GM19099 (cell line): ENCODE measurements around the gene OR4C6.

Experiments used
- POLR2A ChIP-seq: IDR thresholded peaks from 3 replicates; pipeline ENCODE4 v1.6.1; 2011; ENCODE audit warnings: low read depth; ENCODE audit not compliant: insufficient read length; ENCODE audit errors: extremely low read depth

The OR4C6 gene

DNA sequence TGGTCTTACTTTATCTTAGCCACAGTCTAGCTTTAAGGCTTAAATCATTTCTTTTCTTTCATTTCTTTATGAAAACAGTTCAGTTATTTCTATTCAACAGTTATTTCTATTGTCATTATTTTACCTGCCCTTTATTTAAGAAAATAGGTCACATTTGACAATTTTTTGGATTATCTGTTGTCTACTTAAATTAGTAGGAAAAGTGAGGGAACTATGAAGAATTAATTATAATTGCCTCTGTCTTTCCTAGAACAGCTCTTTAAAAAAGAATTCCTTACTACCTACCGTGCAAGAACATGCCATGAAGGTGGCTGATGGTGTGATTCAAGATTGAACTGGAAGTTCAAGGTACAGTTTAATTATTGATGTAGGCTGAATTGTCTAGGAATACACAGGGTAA lies at the start of gene OR4C6:
TSS of gene OR4C6 (plus strand) at position 301 of the 400 bp plus-strand sequence. CDS start 2,966 bp downstream, outside the sequence.
- TF ChIP-seq POLR2A, result no peak

DNA sequence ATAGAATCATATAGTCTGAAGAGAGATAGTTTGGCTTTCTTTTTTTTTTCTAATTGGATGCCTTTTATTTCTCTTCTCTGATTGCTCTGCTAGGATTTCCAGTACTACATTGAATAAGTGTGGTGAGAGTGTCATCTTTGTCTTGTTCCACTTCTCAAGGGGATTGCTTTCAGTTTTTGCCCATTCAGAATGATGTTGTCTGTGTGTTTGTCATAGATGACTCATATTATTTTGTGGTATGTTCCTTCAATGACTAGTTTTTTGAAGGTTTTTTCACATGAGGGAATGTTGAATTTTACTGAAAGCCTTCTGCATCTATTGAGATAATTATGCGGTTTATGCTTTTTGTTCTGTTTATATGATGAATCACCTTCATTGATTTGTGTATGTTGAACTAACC lies 37.5 kb upstream of the OR4C6 start:
- no peak for TF ChIP-seq POLR2A

DNA sequence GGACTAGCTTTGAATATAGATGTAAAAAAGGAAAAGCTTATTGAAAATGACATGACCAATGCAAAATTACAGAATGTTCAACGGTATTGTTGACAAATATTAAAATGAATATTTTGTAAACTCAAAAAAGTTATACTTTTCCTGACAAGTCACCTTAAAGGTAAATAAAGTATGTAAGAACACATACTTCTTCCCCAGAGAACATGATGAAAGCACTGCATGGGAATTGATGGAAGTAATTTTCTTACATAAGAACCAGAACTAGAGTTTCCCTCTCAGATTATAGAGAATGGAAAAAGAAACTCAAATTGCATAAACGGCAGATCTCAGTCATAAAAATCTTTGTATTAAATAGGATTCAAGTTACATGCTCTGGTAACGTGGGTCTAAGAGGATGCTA lies 27.2 kb upstream of the OR4C6 start, which contains the start of gene OR4P4:
TSS of gene OR4P4 (plus strand) at position 301 of the 400 bp plus-strand sequence.
- TF ChIP-seq POLR2A, result no peak

DNA sequence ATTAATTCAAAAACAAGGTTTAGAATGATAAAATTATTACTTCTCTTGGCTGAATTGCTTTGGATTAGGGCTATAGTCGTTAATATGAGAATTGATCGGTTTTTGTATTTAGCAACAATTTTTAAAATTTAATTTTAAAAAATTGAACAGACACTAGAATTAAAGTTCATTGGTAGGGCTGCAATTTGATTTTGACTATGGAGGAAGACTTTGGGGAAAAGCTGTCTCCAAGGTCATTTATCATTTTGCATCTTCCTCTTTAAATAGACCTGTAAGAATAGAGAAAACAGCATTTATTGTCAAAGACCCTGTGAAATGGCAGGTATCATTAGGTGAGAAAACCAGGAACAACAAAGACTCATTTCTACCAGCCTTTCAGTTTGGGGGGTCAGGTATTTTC lies 14.0 kb upstream of the OR4C6 start, which contains the start of gene OR4S2:
TSS of gene OR4S2 (plus strand) at position 301 of the 400 bp plus-strand sequence. CDS start 2,577 bp downstream, outside the sequence.
- no peak for TF ChIP-seq POLR2A

DNA sequence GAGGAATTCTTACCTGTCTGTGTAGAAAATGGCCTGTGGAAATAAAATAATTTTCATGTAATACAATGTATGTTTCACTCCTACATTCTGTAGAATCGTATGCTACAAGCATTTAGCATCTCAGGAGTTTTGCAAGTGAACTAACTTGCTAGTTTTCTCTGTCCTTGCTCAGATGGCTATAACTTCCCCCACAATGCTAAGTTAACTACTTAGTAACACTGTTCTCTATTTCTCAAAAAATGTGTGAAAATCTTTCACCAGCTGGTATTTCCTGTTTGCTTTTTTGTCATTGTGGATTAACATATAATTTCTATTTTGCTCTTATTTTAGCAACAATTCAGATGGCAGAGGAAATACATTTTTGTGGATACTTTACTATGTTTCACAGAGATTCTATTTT lies 9.4 kb upstream of the OR4C6 start:
- no peak for TF ChIP-seq POLR2A

DNA sequence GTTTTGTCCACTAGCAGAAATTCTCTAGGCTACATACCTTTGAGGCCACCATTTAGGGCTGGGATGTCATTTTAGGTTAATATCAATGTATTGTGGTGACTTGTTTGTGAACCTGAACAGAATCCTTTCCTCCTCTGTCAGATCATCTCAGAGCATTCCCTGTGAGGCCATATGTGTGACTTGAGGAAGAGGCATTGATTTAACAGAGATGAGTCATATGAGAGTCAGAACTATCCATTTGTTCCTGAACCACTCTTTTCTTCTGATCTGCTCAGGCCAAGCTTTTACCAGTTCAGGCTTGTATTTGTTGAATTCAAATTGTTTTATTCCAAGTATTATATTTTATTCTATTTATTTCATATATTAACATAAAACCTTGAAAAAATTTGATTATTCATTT lies 6.9 kb upstream of the OR4C6 start:
- TF ChIP-seq POLR2A, result no peak

DNA sequence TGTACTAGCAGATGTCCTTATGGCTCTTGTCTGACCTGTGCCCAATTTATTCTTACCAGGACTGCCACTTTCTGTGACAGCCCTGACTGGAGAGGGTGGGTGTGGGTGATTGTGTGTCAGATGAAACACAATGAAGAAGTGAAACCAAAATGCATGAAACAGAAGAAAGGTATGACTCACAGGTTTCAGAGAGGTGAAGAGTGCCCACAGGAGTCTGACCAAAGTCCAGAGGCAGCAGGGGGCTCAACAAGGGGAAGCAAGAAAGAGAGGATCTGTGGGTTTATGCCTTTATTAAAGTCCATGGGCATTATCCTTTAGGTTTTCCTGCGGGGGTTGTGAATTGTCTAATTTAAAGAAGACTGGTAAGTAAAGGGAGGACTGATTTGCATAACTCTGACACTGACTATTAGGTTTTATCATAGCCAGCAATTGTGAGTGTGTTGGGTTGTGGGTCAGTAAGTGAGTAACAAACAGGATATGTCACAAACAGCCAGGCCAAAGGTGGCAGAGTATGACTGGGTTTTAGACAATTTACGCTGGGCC lies 3.9 kb upstream of the OR4C6 start:
- no peak for TF ChIP-seq POLR2A

DNA sequence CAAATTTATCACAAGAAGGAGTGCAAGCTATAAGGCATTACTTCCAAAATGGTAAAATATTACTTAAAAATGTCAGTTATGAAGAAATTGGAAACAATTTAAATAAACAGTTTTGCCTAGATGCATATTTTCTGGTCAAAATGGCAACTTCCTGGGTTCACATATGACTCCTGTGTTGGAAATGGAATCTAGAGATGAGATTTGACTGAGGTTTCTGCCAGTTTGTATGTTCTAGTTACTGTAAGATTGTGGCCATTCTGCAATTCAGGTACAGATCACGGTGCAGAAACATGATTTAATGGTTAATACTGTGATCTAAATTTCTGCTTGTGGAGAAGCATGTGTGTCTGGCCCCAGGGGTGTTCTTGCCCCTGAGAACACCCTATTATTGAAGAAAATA lies 3.4 kb upstream of the OR4C6 start:
- TF ChIP-seq POLR2A, result no peak

DNA sequence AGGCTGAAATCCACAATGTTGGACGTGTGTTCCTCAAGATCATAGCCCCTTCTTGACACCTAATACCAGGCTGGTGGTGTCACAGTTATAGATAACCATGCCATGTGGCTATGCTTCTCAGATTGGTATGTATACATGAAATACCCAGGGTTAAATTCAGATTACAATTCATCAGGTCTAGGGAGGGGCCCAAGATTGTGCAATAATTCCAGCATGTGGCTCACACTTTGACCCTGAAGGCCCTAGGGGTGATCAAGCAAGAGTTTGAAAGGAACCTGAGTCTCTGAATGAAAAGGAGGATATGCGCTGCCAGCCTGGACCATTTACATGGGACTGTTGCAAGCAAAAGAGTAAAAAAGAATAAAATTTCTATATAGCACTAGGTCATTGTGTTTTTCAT lies 7.4 kb downstream of the OR4C6 start:
- no peak for TF ChIP-seq POLR2A

DNA sequence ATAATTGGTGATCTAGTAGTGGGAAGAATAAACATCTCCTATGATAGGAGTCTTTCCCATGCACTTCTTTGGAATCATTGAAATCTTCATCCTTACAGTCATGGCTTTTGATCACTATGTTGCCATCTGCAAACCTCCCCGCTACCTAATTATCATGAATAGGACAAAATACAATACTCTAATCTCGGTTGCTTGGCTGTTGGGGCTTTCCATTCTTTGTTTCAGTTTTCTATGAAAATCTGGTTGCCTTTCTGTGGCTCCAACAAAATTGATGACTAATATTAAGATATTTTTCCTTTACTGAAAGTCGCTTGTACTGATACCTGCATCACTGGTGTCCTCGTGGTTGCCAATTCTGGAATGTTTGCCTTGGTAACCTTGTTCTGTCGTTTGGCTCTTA lies 11.9 kb downstream of the OR4C6 start:
- TF ChIP-seq POLR2A, result no peak

DNA sequence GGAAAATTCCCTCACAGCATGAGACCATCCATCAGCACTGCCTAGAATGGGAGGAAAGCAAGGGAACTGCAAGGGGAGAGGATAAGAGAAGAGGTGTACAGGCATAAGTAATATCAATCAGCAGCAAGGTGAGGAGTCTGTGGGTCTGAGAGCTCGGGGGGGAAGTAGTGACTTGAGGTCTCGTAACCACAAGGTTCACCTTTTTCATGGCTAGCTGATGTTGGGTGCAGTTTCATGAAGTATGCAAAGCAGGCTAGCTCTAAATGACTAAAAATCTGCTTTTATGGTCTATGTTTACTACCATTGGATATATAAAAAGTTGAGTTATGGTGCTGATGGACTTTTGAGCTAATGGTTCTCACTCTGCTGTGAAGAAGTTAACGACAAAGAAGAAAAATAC lies 35.8 kb downstream of the OR4C6 start:
- TF ChIP-seq POLR2A, result no peak

DNA sequence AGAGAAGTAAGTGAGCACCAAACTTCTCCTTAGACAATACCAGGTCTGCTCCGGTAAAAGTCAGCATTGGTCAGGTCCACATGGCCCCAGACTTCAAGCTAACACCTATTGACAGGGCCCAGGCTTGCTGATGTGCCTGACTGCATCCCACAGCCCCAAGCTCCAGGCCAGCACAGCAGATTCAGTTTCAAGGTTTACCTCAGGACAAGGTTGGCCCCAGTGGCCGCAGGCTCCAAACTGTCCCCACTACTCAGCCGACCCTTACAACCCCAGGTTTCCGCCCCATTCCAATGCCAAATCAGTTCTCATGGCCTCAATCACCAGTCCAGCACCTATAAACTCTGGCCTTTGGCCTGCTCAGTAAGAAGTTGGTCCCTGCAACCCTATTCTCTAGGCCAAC lies 39.4 kb downstream of the OR4C6 start:
- no peak for TF ChIP-seq POLR2A

DNA sequence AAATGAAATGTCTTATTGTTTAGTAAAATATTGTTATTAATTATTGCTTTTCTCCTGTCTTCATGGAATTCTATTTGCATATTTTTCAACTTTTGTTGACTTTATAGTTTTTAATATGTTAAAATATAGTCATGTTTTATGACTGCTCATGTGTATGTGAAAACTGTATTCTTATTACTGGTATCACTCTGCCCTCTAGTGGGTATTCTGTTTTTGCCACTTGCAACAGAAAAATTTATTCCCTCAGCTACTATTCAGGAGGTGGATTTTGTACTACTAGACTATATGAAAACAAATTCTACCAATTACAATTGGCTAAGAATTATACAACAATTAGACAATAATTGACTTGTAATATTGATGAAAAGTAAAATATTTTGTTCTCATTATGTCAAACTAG lies 45.0 kb downstream of the OR4C6 start:
- TF ChIP-seq POLR2A, result no peak

DNA sequence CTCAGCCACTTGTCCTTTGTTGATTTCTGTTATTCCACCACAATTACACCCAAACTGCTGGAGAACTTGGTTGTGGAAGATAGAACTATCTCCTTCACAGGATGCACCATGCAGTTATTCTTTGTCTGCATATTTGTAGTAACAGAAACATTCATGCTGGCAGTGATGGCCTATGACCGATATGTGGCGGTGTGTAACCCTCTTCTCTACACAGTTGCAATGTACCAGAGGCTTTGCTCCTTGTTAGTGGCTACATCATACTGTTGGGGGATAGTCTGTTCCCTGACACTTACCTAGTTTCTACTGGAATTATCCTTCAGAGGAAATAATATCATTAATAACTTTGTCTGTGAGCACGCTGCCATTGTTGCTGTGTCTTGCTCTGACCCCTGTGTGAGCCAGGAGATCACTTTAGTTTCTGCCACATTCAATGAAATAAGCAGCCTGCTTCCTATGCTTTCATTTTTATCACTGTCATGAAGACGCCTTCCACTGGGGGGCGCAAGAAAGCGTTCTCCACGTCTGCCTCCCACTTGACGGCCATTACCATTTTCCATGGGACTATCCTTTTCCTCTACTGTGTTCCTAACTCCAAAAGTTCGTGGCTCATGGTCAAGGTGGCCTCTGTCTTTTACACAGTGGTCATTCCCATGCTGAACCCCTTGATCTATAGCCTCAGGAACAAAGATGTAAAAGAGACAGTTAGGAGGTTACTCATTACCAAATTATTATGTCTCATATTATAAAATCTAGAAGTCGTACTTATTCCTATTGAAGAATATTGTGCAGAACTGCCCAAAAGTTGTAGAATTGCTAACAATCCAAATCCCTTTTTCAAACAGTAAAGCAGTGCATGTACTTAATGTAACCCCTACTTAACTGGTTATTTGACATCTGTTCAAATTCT lies 53.2 kb downstream of the OR4C6 start:
- TF ChIP-seq POLR2A, result no peak
